Occipital lobe (tissue), 2 donors: ENCODE results near the gene PSMC2. TPM values are rescaled to one million over a fixed set of nuclear protein-coding genes. Genes with fewer than 3 reads are reported as not detected.
"Not testable (repeated sequence)": the region's sequence is repeated elsewhere in the genome, so short reads cannot be mapped to it uniquely, and the experiment has no call there.

ENCODE experiments used
- DNase-seq: peaks from one replicate; lab custom pipeline; 2025; lab: John Stamatoyannopoulos, UW
- total RNA-seq: library from RNA; depleted of rRNA; stranded (reverse); fragments of >200 nt; gene quantifications from one replicate; pipeline ENCODE4 v1.2.3, GENCODE V29; 2014

PSMC2 gene
- total RNA-seq, 1 donor from 2014 or later, result 65.4 TPM

GRCh38 chr7:103379270-103379975 is 32.0 kb downstream of the PSMC2 start:
- DNase-seq, result no peak

DNA sequence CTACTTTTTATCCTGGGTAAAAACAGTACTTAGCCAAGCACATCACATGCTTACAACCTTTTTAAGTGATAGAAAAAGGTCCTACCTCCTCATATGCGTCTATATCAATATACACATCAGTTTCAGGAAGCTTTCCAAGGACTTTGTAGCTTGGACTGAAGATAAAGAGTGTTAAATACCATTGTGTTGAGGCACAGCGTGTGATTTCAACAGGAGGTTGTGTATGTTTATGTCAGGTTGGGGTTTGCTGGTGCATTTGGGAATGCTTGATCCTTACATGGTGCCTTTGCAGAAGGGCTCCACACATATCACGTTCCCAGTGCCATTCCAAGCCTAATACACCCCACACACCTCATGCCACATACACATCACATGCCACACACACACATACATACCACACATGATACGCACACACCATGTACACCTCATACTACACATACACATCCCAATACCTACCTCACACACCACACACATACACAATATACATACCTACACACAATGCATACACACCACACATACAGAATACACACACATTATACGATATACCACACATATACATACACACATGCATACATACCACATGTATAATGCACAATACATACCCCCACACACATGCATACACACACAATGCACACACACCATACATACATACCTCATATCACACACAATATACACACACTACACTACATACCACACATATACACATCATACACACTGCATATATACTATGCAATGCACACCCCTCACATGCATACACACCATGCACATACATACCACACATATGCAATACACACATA is 33.1 kb downstream of the PSMC2 start:
- DNase-seq, result no peak

GRCh38 chr7:103381280-103382031 is 34.0 kb downstream of the PSMC2 start:
- no peak for DNase-seq

- no peak for DNase-seq
Observed at GRCh38 chr7:103382032-103382402, 34.6 kb downstream of the PSMC2 start.

GRCh38 chr7:103387242-103387641 is 39.8 kb downstream of the PSMC2 start:
- DNase-seq, result no peak

- no peak for DNase-seq
Observed at GRCh38 chr7:103388469-103389140, 41.2 kb downstream of the PSMC2 start.

DNA sequence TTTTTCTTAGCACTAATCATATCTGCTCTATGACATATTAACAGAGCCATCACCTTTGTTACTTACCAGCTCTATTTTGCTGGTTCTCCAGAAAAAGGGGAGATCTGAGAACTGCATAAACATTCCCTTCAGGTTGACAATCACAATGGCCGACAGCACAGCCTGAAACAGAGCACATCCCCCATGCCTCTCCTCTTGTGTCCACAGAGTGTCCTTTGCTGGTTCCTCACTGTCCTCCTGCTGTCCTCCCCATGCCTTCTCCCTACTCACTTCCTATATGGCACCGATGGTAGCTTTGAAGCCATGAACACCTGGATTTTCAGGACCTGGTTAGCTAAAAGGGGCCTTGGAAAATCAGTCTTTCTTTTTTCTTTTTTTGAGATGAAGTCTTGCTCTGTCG is 41.8 kb downstream of the PSMC2 start:
- no peak for DNase-seq

- no peak for DNase-seq
Observed at GRCh38 chr7:103391150-103391549, 43.7 kb downstream of the PSMC2 start.

DNA sequence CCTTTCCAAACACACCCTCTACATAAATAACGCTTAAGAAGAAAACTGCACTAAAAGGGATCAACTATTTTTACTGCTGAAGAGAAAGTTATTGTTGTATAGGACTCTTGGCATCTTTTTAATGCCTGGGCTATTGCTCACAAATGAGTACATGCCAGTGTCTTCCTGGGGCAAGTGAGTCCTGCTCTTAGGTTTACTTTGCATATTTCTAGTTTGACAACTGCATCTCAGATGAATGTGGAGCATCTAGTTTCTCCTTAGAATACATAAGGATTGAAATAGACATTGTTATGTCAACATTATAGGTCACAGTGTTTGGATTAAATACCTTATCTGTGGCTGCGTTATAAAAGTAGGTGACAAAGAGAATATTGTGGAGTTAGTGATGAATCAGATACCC is 44.5 kb downstream of the PSMC2 start:
- DNase-seq, result no peak

GRCh38 chr7:103394566-103394965 is 47.1 kb downstream of the PSMC2 start:
- DNase-seq, result no peak

- no peak for DNase-seq
Observed at GRCh38 chr7:103395071-103395470, 47.6 kb downstream of the PSMC2 start.

- DNase-seq, result no peak
Observed at GRCh38 chr7:103396471-103396870, 49.0 kb downstream of the PSMC2 start.

DNA sequence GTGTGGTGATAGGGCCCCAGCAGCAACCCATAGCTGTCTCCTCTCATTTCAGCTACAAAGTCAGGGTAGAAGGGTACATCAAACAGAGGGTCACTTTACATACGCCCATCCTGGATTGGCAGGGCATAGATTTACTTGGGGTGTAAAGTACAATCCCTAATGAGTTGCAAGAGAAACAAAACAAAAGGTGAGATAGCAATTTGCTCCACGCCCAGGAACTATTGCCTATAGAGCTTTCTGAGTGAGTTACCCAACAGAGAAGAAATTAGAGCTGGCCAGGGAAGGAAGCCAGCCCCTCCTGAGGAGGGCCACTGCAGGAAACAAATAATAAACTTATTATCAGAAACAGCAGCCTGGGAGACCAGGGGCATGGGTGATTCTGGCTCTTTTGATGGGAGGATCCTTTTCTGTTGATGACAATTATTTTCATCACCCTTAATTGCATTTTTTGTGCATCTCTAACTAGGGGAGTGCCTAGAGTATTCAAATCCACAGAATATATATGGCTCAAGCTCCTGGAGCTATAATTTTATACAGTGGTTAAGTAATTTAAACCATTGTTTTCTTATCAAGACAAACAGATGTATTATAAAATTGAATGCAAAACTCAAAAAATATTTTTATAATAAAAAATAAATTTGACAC is 51.2 kb downstream of the PSMC2 start:
- DNase-seq, result no peak

DNA sequence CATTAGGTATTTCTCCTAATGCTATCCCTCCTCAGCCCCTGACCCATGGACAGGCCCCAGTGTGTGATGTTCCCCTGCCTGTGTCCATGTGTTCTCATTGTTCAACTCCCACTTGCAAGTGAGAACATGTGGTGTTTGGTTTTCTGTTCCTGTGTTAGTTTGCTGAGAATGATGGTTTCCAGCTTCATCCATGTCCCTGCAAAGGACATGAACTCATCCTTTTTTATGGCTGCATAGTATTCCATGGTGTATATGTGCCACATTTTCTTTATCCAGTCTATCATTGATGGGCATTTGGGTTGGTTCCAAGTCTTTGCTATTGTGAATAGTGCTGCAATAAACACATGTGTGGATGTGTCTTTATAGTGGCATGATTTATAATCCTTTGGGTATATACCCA is 52.2 kb downstream of the PSMC2 start:
- DNase-seq, result not testable (repeated sequence)

DNA sequence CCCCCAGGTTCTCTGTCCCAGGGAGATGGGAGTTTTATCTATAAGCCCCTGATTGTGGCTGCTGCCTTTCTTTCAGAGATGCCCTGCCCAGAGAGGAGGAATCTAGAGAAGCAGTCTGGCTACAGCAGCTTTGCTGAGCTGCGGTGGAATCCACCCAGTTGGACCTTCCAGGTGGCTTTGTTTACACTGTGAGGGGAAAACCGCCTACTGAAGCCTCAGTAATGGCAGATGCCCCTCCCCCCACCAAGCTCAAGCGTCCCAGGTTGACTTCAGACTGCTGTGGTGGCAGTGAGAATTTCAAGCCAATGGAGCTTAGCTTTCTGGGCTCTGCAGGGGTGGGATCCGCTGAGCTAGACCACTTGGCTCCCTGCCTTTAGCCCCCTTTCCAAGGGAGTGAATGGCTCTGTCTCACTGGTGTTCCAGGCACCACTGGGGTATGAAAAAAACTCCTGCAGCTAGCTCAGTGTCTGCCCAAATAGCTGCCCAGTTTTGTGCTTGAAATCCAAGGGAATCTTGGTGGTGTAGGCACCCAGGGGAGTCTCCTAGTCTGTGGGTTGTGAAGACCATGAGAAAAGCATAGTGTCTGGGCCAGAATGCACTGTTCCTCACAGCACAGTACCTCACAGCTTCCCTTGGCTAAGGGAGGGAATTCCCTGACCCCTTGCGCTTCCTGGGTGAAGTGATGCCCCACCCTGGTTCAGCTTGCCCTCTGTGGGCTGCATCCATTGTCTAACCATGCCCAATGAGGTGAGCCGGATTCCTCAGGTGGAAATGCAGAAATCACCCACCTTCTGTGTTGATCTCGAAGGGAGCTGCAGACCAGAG is 58.6 kb downstream of the PSMC2 start:
- DNase-seq, result not testable (repeated sequence)

DNA sequence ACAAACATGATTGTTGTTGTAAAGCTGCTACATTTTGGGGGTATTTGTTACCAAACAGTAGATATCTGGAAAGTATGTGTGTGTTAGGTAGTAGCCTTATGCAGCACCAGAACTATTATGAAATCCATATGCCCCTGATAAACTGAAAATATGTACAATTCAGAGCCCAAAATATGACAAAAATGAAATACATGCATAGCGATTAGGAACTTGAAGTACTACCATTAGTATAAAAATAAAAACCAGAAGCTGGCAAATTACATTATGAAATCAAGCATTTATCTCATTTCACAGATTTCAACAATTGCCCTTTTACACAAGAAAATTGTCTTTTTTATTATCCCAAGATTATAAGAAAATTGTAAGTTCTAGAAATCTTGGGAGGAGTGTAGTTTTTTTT is 64.7 kb downstream of the PSMC2 start:
- no peak for DNase-seq

- no peak for DNase-seq
Observed at GRCh38 chr7:103413407-103413806, 66.0 kb downstream of the PSMC2 start.

DNA sequence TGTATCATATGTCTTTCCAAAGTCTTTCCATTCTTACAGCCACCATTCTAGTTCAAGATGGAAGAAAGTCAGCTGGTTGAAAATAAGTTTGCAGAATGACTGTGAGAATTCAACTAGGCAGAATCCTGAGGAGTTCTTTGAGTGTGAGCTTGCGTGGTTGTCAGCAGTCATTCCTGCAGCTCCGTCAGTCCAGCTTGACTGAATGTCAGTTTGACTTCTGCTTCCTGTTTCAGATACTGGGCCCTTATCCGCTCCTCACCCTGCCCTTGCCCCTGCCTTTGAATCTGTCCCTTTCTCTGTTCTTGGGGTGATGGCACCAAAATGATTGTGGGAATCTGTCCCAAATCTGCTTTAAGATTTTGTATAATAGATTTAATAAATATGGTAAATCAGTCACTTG is 70.8 kb downstream of the PSMC2 start:
- DNase-seq, result no peak
